ENCODE results near the gene SENP5.
"Not testable (repeated sequence)": the region's sequence is repeated elsewhere in the genome, so short reads cannot be mapped to it uniquely, and the experiment has no call there.

SENP5 gene, protein sequence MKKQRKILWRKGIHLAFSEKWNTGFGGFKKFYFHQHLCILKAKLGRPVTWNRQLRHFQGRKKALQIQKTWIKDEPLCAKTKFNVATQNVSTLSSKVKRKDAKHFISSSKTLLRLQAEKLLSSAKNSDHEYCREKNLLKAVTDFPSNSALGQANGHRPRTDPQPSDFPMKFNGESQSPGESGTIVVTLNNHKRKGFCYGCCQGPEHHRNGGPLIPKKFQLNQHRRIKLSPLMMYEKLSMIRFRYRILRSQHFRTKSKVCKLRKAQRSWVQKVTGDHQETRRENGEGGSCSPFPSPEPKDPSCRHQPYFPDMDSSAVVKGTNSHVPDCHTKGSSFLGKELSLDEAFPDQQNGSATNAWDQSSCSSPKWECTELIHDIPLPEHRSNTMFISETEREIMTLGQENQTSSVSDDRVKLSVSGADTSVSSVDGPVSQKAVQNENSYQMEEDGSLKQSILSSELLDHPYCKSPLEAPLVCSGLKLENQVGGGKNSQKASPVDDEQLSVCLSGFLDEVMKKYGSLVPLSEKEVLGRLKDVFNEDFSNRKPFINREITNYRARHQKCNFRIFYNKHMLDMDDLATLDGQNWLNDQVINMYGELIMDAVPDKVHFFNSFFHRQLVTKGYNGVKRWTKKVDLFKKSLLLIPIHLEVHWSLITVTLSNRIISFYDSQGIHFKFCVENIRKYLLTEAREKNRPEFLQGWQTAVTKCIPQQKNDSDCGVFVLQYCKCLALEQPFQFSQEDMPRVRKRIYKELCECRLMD

DNA sequence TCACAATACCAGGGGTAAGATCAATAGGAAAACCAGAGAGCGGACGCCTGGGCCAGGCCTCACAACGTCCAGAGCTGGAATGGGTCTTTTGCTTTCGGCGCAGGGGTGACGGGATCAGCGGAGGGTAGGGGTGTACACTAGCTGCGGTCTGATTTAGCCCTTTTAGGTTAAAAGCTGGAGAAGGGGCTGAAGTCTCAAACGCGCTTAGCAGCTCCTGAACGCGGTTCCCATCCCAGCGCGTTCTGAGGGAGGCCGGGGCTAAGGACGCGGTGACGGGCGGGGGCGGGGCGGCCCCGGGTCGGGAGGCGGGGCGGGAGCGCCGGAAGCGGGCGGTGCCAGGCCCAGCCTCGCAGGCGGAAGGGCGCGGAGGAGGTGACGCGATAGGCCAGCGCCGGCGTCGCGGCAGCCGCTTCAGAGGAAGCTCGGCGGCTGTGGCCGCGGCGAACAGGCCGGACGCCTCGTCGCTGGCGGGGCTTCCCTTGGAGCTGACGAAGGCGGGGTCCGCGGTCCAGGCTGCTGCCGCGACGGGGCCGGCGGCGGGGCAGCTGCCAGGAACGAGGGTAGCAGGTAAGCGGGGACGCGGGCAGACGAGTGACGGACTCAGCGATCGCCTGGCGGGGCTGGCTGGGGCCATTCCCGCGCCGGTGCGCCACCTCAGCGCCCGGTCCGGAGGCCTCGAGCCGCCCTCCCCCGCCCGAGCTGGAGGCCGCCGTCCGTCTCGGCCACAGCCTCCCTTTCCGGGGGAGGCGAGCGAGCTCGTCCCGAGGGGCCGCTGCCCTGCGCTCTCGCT is at the start of gene SENP5:
TSS of gene SENP5 (plus strand) at position 414 of the 790 bp plus-strand sequence. CDS start 17,262 bp downstream, outside the sequence.
- Histone ChIP-seq H3K4me1 (ENCODE audit: control insufficient read depth, low read depth, low read length) (no peaks in the 10 kb centered on the region), H3K4me3 (ENCODE audit: low read length) (peak within 1 kb of the TSS; percentile 73), H3K27me3 (ENCODE audit: control insufficient read depth, insufficient read depth, low read length) (no peaks in the 10 kb centered on the region), H3K27ac (ENCODE audit: low read length) (peak within 1 kb of the TSS; percentile 16), H3K9ac (ENCODE audit: low read length) (peak within 1 kb of the TSS; percentile 61), H3K9me3 (ENCODE audit: control insufficient read depth, low read depth, low read length) (no peaks in the 10 kb centered on the region), H3K36me3 (ENCODE audit: control insufficient read depth, low read depth, low read length) (no peaks in the 10 kb centered on the region)

DNA sequence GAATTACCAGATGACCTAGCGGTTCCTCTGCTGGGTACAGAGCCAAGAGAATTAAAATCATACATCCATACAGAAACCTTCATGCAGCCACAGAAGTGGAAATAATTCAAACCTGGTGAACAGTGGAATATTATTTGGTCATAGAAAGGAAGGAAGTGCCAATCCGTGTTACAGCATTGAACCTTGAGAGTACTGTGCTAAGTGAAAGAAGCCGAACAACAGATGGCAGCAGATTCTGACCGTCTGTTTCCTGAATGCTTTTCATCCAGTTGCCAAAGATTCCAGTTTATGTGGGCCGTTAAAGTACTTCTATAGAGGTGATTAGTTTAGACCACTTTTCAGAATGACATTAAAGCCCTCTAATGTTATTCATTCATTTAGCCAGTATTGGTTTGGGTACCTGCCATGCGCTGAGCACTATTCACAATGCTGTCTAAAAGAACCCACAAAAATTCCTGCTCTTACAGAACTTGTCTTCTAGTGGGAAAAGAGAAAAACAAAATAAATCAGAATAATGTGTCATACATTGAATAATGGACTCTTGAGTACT is 45.8 kb upstream of the SENP5 start:
- no peak overlapping the region for H3K27ac ChIP-seq (ENCODE audit: low read length)
- H3K36me3 ChIP-seq (ENCODE audit: control insufficient read depth, low read depth, low read length): peaks cover 72% of the 10 kb centered on the region
- H3K4me1 ChIP-seq (ENCODE audit: control insufficient read depth, low read depth, low read length): no peaks in the 10 kb centered on the region
- no peaks in the 10 kb centered on the region for H3K9me3 ChIP-seq (ENCODE audit: control insufficient read depth, low read depth, low read length)
- no peak overlapping the region for H3K9ac ChIP-seq (ENCODE audit: low read length)
- no peak overlapping the region for H3K4me3 ChIP-seq (ENCODE audit: low read length)
- H3K27me3 ChIP-seq (ENCODE audit: control insufficient read depth, insufficient read depth, low read length): no peaks in the 10 kb centered on the region

DNA sequence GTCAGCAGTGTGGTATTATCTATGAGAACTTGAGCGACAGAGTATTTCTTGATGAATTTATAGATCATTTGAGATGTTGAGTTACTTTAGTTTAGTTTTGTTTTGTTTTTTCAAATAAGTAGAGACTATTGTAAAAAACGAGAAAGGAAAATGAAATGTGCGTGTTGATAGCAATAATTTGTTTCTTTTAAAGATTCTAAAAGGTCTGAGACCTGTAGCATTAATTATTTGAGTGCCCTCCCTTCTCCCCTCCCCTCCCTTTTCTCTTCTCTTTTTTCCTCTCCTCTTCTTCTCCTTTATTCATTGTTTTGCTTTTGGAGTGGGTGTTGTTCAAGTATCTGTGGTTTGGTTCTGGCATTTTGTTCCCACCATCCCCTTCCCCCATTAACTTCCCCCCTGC is 38.1 kb upstream of the SENP5 start:
- not testable (repeated sequence) for H3K4me1 ChIP-seq (ENCODE audit: control insufficient read depth, low read depth, low read length); H3K9me3 ChIP-seq (ENCODE audit: control insufficient read depth, low read depth, low read length); H3K9ac ChIP-seq (ENCODE audit: low read length); H3K4me3 ChIP-seq (ENCODE audit: low read length); H3K27ac ChIP-seq (ENCODE audit: low read length); H3K27me3 ChIP-seq (ENCODE audit: control insufficient read depth, insufficient read depth, low read length)
- peaks cover 21% of the 10 kb centered on the region for H3K36me3 ChIP-seq (ENCODE audit: control insufficient read depth, low read depth, low read length)

DNA sequence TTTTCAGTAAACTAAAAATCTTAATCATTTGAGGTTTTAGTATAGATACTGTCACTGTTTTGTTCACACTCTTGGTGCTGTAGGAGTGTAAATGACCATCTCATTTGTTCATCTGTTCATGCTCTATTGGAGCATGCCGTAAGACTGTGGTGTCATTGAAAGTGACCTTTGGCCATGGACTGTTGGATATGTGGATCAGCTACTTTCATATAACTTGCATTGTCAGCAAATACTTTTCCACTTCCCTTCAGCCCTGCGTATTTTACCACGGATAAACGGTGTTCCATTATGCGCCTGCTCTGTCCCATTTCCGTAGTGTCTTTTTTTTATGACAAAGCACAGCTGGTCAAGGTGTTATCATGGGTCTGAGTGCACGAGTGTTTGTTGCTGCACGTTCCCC is 32.6 kb upstream of the SENP5 start:
- H3K27ac ChIP-seq (ENCODE audit: low read length): no peak overlapping the region
- no peak overlapping the region for H3K9ac ChIP-seq (ENCODE audit: low read length)
- no peaks in the 10 kb centered on the region for H3K27me3 ChIP-seq (ENCODE audit: control insufficient read depth, insufficient read depth, low read length)
- no peaks in the 10 kb centered on the region for H3K9me3 ChIP-seq (ENCODE audit: control insufficient read depth, low read depth, low read length)
- no peak overlapping the region for H3K4me3 ChIP-seq (ENCODE audit: low read length)
- peaks cover 5% of the 10 kb centered on the region for H3K36me3 ChIP-seq (ENCODE audit: control insufficient read depth, low read depth, low read length)
- H3K4me1 ChIP-seq (ENCODE audit: control insufficient read depth, low read depth, low read length): no peaks in the 10 kb centered on the region

DNA sequence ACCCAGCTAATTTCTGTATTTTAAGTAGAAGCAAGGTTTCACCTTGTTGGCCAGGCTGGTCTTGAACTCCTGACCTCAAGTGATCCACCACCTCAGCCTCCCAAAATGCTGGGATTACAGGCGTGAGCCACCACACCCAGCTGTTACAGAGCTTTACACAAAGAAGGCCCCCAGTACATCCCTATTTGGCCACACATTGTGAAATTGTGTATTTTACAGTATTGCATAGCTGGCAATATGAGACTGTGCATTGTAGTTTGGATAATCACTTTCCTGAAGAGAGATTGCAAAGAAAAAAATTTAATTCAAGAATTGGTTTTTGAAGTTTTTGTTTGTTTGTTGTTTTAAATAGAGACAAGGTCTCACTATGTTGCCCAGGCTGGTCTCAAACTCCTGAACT is 31.1 kb upstream of the SENP5 start:
- not testable (repeated sequence) for H3K27ac ChIP-seq (ENCODE audit: low read length); H3K36me3 ChIP-seq (ENCODE audit: control insufficient read depth, low read depth, low read length); H3K27me3 ChIP-seq (ENCODE audit: control insufficient read depth, insufficient read depth, low read length); H3K4me3 ChIP-seq (ENCODE audit: low read length); H3K9ac ChIP-seq (ENCODE audit: low read length); H3K4me1 ChIP-seq (ENCODE audit: control insufficient read depth, low read depth, low read length); H3K9me3 ChIP-seq (ENCODE audit: control insufficient read depth, low read depth, low read length)

DNA sequence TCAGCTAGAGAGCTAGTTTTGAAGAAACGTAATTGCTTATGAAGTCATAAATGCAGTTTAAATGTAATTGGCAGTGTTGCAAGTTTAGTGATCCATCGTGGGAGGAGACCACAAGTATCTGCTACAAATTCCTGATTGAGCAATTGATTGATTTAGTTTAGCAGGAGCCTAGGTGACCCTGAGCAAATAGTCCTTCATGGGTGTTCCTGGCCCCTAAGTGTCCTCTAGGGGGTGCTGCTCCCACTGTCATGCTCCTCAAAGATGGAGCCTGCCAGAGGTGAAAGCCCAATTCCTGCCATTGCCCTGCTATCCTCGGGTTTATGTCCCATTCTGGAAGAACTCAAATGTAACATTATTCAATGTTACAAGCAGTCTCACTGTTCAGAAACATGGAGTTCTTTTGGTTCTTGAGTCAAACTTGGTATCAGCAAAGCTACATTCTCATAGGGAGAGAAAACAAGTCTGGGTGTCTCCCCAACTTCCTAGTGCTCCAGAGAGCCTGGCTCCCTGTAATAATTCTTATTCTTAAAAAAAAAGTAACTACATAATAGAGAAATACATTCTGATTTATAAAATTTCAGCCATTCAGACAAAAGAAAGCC is 29.8 kb upstream of the SENP5 start:
- Histone ChIP-seq H3K4me1 (ENCODE audit: control insufficient read depth, low read depth, low read length) (no peaks in the 10 kb centered on the region), H3K36me3 (ENCODE audit: control insufficient read depth, low read depth, low read length) (no peaks in the 10 kb centered on the region), H3K9ac (ENCODE audit: low read length) (no peak overlapping the region), H3K9me3 (ENCODE audit: control insufficient read depth, low read depth, low read length) (no peaks in the 10 kb centered on the region), H3K4me3 (ENCODE audit: low read length) (no peak overlapping the region), H3K27me3 (ENCODE audit: control insufficient read depth, insufficient read depth, low read length) (no peaks in the 10 kb centered on the region), H3K27ac (ENCODE audit: low read length) (no peak overlapping the region)

DNA sequence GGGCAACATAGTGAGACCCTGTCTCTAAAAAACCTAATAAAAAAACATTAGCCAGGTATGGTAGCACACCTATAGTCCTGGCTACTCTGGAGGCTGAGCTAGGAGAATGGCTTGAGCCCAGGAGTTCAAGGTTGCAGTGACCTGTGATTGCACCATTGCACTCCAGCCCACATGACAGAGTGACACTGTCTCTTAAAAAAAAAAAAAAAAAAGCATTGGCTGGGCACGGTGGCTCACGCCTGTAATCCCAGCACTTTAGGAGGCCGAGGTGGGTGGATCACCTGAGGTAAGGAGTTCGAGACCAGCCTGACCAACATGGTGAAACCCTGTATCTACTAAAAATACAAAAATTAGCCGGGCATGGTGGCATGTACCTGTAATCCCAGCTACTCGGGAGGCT is 28.4 kb upstream of the SENP5 start:
- not testable (repeated sequence) for H3K9me3 ChIP-seq (ENCODE audit: control insufficient read depth, low read depth, low read length); H3K4me1 ChIP-seq (ENCODE audit: control insufficient read depth, low read depth, low read length); H3K4me3 ChIP-seq (ENCODE audit: low read length); H3K9ac ChIP-seq (ENCODE audit: low read length); H3K27me3 ChIP-seq (ENCODE audit: control insufficient read depth, insufficient read depth, low read length); H3K27ac ChIP-seq (ENCODE audit: low read length); H3K36me3 ChIP-seq (ENCODE audit: control insufficient read depth, low read depth, low read length)

DNA sequence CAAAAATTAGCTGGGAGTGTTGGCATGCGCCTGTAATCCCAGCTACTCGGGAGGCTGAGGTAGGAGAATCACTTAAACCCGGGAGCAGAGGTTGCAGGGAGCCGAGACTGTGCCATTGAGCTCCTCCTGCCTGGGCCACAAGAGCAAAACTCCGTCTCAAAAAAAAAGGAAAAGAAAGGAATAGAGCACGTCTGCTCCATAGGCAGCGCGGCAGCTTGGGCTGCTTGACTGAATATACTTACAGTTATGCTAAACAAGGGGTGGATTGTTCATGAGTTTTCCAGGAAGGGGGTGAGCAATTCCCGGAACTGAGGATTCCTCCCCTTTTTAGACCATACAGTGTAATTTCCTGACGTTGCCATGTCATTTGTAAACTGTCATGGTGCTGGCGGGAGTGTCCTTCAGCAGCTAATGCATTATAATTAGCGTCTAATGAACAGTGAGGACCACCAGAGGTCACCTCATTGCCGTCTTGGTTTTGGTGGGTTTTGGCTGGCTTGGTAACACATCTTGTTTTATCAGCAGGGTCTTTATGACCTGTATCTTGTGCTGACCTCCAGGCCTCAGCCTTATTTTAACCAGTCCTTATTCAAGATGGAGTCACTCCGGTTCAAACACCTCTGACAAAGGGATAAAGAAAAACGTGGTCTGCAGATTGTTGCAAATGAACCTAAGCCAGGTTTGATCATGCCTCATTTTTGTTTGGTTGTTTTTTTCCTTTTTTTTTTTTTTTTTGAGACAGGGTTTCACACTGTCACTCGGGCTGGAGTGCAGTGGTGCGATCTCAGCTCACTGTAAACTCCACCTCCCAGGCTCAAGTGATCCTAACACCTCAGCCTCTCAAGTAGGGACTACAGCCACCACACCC is 24.9 kb upstream of the SENP5 start:
- no peak overlapping the region for H3K27ac ChIP-seq (ENCODE audit: low read length)

DNA sequence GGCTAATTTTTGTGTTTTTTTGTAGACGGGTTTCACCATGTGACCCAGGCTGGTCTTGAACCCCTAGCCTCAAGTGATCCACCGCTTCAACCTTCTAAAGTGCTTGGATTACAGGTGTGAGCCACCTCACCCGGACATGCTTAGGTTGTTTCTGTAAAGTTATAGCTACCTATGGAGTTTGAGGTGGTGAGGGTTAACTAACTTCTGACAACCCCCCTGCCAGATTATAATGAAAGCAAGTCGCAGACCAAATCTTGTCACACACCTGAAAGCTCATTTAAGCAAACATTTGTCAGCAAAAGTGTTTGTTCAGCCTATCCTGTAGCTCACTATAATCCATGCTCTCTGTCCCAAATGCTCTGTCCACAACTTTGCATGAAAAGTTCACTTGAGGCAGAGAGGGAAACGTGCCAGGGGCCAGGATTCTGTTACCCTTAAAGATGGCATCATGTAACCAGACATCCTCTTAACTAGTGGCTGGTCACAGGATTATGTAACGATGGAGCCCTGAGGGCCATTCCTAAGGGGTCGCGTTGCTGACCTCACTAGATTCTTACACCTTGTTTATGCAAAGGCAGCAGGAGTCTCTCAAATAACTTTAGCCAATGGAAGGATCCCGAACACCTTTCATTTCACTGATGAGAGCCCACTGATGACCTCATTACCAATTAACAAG is 24.1 kb upstream of the SENP5 start:
- no peak overlapping the region for H3K27ac ChIP-seq (ENCODE audit: low read length)
- no peaks in the 10 kb centered on the region for H3K36me3 ChIP-seq (ENCODE audit: control insufficient read depth, low read depth, low read length)
- no peak overlapping the region for H3K9ac ChIP-seq (ENCODE audit: low read length)
- no peak overlapping the region for H3K4me3 ChIP-seq (ENCODE audit: low read length)
- no peaks in the 10 kb centered on the region for H3K4me1 ChIP-seq (ENCODE audit: control insufficient read depth, low read depth, low read length)
- H3K27me3 ChIP-seq (ENCODE audit: control insufficient read depth, insufficient read depth, low read length): no peaks in the 10 kb centered on the region
- peaks cover 4% of the 10 kb centered on the region for H3K9me3 ChIP-seq (ENCODE audit: control insufficient read depth, low read depth, low read length)

More for the DNA sequence above, 24.9 kb upstream of the SENP5 start:
- H3K36me3 ChIP-seq (ENCODE audit: control insufficient read depth, low read depth, low read length): no peaks in the 10 kb centered on the region
- no peak overlapping the region for H3K4me3 ChIP-seq (ENCODE audit: low read length)
- H3K4me1 ChIP-seq (ENCODE audit: control insufficient read depth, low read depth, low read length): no peaks in the 10 kb centered on the region
- no peak overlapping the region for H3K9ac ChIP-seq (ENCODE audit: low read length)
- H3K27me3 ChIP-seq (ENCODE audit: control insufficient read depth, insufficient read depth, low read length): no peaks in the 10 kb centered on the region
- H3K9me3 ChIP-seq (ENCODE audit: control insufficient read depth, low read depth, low read length): peaks cover 2% of the 10 kb centered on the region

Measured in iPS-18a (cell line).